ENCODE data around the gene SPATS1. TPM values are rescaled to one million over a fixed set of nuclear protein-coding genes. Genes with fewer than 3 reads are reported as not detected.

Gene SPATS1
- total and polyA plus RNA-seq, 4 donors, result 1.2 to 4.4 (median 2.3) TPM

DNA sequence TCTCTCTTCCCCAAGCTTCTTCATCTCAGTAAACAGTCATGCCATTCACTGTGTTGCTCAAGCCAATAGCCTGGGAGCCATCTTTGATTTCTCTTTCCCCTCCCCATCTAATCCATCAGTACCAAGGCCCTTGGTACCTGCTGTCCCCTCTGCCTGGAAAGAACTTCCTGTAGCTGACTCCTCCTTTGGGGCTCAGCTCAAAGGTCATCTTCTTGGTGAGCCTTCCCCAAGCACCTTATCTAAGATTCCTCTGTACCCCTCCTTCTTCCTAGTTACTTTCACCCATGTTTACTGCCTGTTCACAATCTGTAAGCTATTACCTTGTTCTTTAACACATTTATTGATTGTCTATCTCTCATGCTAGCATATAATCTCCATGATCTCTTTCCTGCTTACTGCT, 32.8 kb upstream of the SPATS1 start:
- H3K4me1 ChIP-seq (ENCODE audit: control insufficient read depth in 5 of 5, insufficient read depth in 5 of 5, low read length in 5 of 5), result peaks cover 0 to 9% (median 3%) of the 10 kb centered on the region in 5 donors
- H3K27me3 ChIP-seq (ENCODE audit: control insufficient read depth in 3 of 3, insufficient read depth in 3 of 3, low read length in 2 of 3), result no peaks in the 10 kb centered on the region
- H3K9me3 ChIP-seq (ENCODE audit: control insufficient read depth in 4 of 4, insufficient read depth in 3 of 4, low read length in 3 of 4), result no peaks in the 10 kb centered on the region
- peaks cover 0 to 49% (median 36%) of the 10 kb centered on the region in 4 donors for H3K36me3 ChIP-seq (ENCODE audit: control insufficient read depth in 4 of 4, insufficient read depth in 4 of 4, low read length in 4 of 4)
- no peak overlapping the region for H3K27ac ChIP-seq (ENCODE audit: low read depth in 1 of 2, low read length in 1 of 2)
- DNase-seq, result no peak
- TF ChIP-seq, protein P1, sequence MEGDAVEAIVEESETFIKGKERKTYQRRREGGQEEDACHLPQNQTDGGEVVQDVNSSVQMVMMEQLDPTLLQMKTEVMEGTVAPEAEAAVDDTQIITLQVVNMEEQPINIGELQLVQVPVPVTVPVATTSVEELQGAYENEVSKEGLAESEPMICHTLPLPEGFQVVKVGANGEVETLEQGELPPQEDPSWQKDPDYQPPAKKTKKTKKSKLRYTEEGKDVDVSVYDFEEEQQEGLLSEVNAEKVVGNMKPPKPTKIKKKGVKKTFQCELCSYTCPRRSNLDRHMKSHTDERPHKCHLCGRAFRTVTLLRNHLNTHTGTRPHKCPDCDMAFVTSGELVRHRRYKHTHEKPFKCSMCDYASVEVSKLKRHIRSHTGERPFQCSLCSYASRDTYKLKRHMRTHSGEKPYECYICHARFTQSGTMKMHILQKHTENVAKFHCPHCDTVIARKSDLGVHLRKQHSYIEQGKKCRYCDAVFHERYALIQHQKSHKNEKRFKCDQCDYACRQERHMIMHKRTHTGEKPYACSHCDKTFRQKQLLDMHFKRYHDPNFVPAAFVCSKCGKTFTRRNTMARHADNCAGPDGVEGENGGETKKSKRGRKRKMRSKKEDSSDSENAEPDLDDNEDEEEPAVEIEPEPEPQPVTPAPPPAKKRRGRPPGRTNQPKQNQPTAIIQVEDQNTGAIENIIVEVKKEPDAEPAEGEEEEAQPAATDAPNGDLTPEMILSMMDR (IDR thresholded peaks at IDR 0.05; ENCODE audit: control extremely low read depth, extremely low read depth), result no peak
- H3K4me3 ChIP-seq, result no peak overlapping the region
- no peak for ATAC-seq (ENCODE audit: insufficient read depth, low FRiP score)
- no peak overlapping the region for H3K9ac ChIP-seq (ENCODE audit: insufficient read depth in 1 of 2, low read length in 2 of 2)

DNA sequence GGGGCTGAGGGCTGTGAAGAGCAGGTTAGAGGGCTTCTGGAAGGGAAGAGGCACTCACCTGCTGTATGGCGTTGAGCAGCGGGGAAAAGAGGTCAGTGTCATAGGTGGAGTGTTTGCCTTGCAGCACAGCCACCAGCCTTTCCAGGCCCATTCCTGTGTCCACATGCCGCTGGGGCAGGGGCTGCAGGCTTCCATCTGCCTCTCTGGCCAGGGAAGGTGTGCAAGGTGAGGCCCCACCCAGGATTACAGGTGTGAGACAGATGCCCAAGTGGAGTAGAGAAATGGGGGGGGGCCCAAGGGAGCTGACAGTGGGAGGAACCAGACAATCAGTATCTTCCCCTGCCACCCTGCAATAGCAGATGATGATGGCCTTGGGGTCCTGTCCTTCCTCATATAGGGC, 32.2 kb upstream of the SPATS1 start:
- DNase-seq, result no peak
- WGBS, 2 donors, result 92 to 99% methylated on average over 3 of the region's 3 CpGs
- TF ChIP-seq, protein P1 (IDR thresholded peaks at IDR 0.05; ENCODE audit: control extremely low read depth, extremely low read depth), result no peak
- Histone ChIP-seq H3K4me1 (ENCODE audit: control insufficient read depth in 5 of 5, insufficient read depth in 5 of 5, low read length in 5 of 5) (peaks cover 0 to 9% (median 3%) of the 10 kb centered on the region in 5 donors), H3K9me3 (ENCODE audit: control insufficient read depth in 4 of 4, insufficient read depth in 3 of 4, low read length in 3 of 4) (no peaks in the 10 kb centered on the region), H3K36me3 (ENCODE audit: control insufficient read depth in 4 of 4, insufficient read depth in 4 of 4, low read length in 4 of 4) (peaks cover 0 to 45% (median 33%) of the 10 kb centered on the region in 4 donors), H3K4me3 (no peak overlapping the region), H3K27ac (ENCODE audit: low read depth in 1 of 2, low read length in 1 of 2) (no peak overlapping the region), H3K9ac (ENCODE audit: insufficient read depth in 1 of 2, low read length in 2 of 2) (no peak overlapping the region), H3K27me3 (ENCODE audit: control insufficient read depth in 3 of 3, insufficient read depth in 3 of 3, low read length in 2 of 3) (no peaks in the 10 kb centered on the region)
- ATAC-seq (ENCODE audit: insufficient read depth, low FRiP score), result no peak

DNA sequence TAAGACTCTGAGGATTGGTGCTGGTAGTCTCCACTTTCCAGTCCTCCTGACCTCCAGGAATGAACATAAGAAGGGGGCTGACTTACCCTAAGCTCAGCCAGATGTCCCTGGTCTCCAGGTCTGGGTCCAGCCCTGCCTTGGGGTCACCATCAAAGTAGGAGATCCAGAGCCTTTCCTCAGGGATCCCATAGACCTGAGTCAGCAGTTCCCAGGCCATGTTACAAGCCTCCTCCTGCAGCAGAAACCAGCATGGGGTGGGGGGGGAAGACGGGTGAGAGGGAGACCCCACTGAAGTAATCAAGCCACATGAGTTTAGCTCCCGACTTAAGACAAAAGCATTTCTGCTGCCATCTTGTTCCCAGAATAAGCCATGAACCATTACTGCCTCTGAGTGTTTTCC, 31.1 kb upstream of the SPATS1 start:
- no peak for ATAC-seq (ENCODE audit: insufficient read depth, low FRiP score)
- no peak overlapping the region for H3K4me3 ChIP-seq
- H3K9me3 ChIP-seq (ENCODE audit: control insufficient read depth in 4 of 4, insufficient read depth in 3 of 4, low read length in 3 of 4), result no peaks in the 10 kb centered on the region
- no peak overlapping the region for H3K9ac ChIP-seq (ENCODE audit: insufficient read depth in 1 of 2, low read length in 2 of 2)
- peaks cover 0 to 6% (median 0%) of the 10 kb centered on the region in 3 donors for H3K27me3 ChIP-seq (ENCODE audit: control insufficient read depth in 3 of 3, insufficient read depth in 3 of 3, low read length in 2 of 3)
- H3K36me3 ChIP-seq (ENCODE audit: control insufficient read depth in 4 of 4, insufficient read depth in 4 of 4, low read length in 4 of 4), result peaks cover 0 to 36% (median 26%) of the 10 kb centered on the region in 4 donors
- H3K27ac ChIP-seq (ENCODE audit: low read depth in 1 of 2, low read length in 1 of 2), result no peak overlapping the region
- WGBS, 2 donors, result 48 to 71% methylated on average over 2 of the region's 2 CpGs
- H3K4me1 ChIP-seq (ENCODE audit: control insufficient read depth in 5 of 5, insufficient read depth in 5 of 5, low read length in 5 of 5), result peaks cover 0 to 9% (median 3%) of the 10 kb centered on the region in 5 donors
- DNase-seq, result no peak
- TF ChIP-seq, protein P1 (IDR thresholded peaks at IDR 0.05; ENCODE audit: control extremely low read depth, extremely low read depth), result no peak

DNA sequence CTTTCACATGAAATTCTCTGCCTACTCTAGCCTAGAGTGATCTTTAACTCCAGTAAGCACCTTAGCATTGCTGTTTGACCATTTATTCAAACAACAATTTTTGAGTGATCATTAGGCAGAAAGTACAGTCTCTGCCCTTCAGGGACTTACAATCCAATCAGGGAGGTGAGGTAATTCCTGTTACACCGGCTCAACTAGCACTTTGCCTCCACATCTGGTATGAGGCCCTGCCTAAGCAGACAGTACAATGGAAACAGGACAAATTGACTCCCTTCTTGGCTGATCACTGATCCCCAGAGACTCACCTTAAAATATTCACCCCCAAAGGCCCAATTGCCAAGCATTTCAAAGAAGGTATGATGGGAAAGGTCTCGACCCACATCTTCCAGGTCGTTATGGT, 30.7 kb upstream of the SPATS1 start:
- ATAC-seq (ENCODE audit: insufficient read depth, low FRiP score) (no peak), DNase-seq (no peak)
- H3K27ac ChIP-seq (ENCODE audit: low read depth in 1 of 2, low read length in 1 of 2), result no peak overlapping the region
- no peaks in the 10 kb centered on the region for H3K9me3 ChIP-seq (ENCODE audit: control insufficient read depth in 4 of 4, insufficient read depth in 3 of 4, low read length in 3 of 4)
- H3K9ac ChIP-seq (ENCODE audit: insufficient read depth in 1 of 2, low read length in 2 of 2), result no peak overlapping the region
- H3K4me3 ChIP-seq, result no peak overlapping the region
- WGBS, 2 donors, result 89 to 90% methylated on average over 3 of the region's 3 CpGs
- H3K27me3 ChIP-seq (ENCODE audit: control insufficient read depth in 3 of 3, insufficient read depth in 3 of 3, low read length in 2 of 3), result peaks cover 0 to 9% (median 0%) of the 10 kb centered on the region in 3 donors
- H3K36me3 ChIP-seq (ENCODE audit: control insufficient read depth in 4 of 4, insufficient read depth in 4 of 4, low read length in 4 of 4), result peaks cover 0 to 32% (median 25%) of the 10 kb centered on the region in 4 donors
- TF ChIP-seq, protein P1 (IDR thresholded peaks at IDR 0.05; ENCODE audit: control extremely low read depth, extremely low read depth), result no peak
- H3K4me1 ChIP-seq (ENCODE audit: control insufficient read depth in 5 of 5, insufficient read depth in 5 of 5, low read length in 5 of 5), result peaks cover 0 to 9% (median 3%) of the 10 kb centered on the region in 5 donors

All from lung (tissue), 12 donors.